HEK293 (cell line): ENCODE measurements around the gene ZNF514.
A peak's percentile ranks its signal among the peaks of the same experiment; 100 is the strongest.

Source experiments
- CTCF ChIP-seq: fragments of 450-650 bp; formaldehyde crosslinking; IDR thresholded peaks from 2 replicates; pipeline ENCODE4 v1.5.1; 2016; ENCODE audit warnings: missing biosample characterization, missing genetic modification characterization
- INSM2 ChIP-seq: fragments of 450-650 bp; formaldehyde crosslinking; IDR thresholded peaks from 2 replicates; pipeline ENCODE4 v1.5.1; 2016; ENCODE audit warnings: missing biosample characterization, missing genetic modification characterization
- KLF1 ChIP-seq: fragments of 450-650 bp; formaldehyde crosslinking; IDR thresholded peaks from 2 replicates; pipeline ENCODE4 v1.5.1; 2016; ENCODE audit warnings: missing biosample characterization, missing genetic modification characterization
- MYNN ChIP-seq: fragments of 450-650 bp; formaldehyde crosslinking; IDR thresholded peaks from 2 replicates; pipeline ENCODE4 v1.5.1; 2016; ENCODE audit warnings: missing biosample characterization, missing genetic modification characterization, borderline replicate concordance
- PATZ1 ChIP-seq: fragments of 450-650 bp; formaldehyde crosslinking; IDR thresholded peaks from 2 replicates; pipeline ENCODE4 v1.5.1; 2016; ENCODE audit warnings: missing biosample characterization, missing genetic modification characterization
- PBX3 ChIP-seq: sonication (generic); formaldehyde crosslinking; IDR thresholded peaks from 2 replicates; pipeline ENCODE4 v1.8.1; 2022; ENCODE audit warnings: mild to moderate bottlenecking, moderate library complexity, missing genetic modification reagents
- SP3 ChIP-seq: fragments of 450-650 bp; formaldehyde crosslinking; IDR thresholded peaks from 2 replicates; pipeline ENCODE4 v1.5.1; 2016; ENCODE audit warnings: missing biosample characterization, missing genetic modification characterization
- TRIM28 ChIP-seq: IDR thresholded peaks from 2 replicates; pipeline ENCODE4 v1.6.1; 2011; ENCODE audit warnings: low read length, control low read depth, borderline replicate concordance
- ZBTB10 ChIP-seq: fragments of 450-650 bp; formaldehyde crosslinking; IDR thresholded peaks from 2 replicates; pipeline ENCODE4 v1.5.1; 2016; ENCODE audit warnings: missing biosample characterization, missing genetic modification characterization
- ZBTB11 ChIP-seq: fragments of 450-650 bp; formaldehyde crosslinking; conservative IDR thresholded peaks from 2 replicates; pipeline ENCODE4 v1.5.1; 2016; ENCODE audit warnings: low read depth, missing biosample characterization, missing genetic modification characterization
- ZBTB20 ChIP-seq: fragments of 450-650 bp; formaldehyde crosslinking; IDR thresholded peaks from 2 replicates; pipeline ENCODE4 v1.5.1; 2016; ENCODE audit warnings: missing biosample characterization, missing genetic modification characterization
- ZBTB26 ChIP-seq: fragments of 450-650 bp; formaldehyde crosslinking; optimal IDR thresholded peaks from 2 replicates; pipeline ENCODE3; 2016; ENCODE audit warnings: missing biosample characterization, mild to moderate bottlenecking, missing genetic modification characterization
- ZBTB44 ChIP-seq: fragments of 450-650 bp; IDR thresholded peaks from 2 replicates; pipeline ENCODE4 v1.5.1; 2018; ENCODE audit warnings: missing biosample characterization, mild to moderate bottlenecking, missing genetic modification characterization
- ZNF16 ChIP-seq: fragments of 450-650 bp; formaldehyde crosslinking; IDR thresholded peaks from 2 replicates; pipeline ENCODE4 v1.5.1; 2016; ENCODE audit warnings: low read depth, missing biosample characterization, missing genetic modification characterization
- ZNF19 ChIP-seq: fragments of 450-650 bp; formaldehyde crosslinking; IDR thresholded peaks from 2 replicates; pipeline ENCODE4; 2016; ENCODE audit warnings: missing biosample characterization, missing genetic modification characterization, low read depth
- ZNF544 ChIP-seq: fragments of 450-650 bp; formaldehyde crosslinking; IDR thresholded peaks from 2 replicates; pipeline ENCODE4 v1.5.0; 2017; ENCODE audit warnings: missing biosample characterization, missing genetic modification characterization
- ZNF549 ChIP-seq: fragments of 450-650 bp; IDR thresholded peaks from 2 replicates; pipeline ENCODE4 v1.5.1; 2018; ENCODE audit warnings: missing biosample characterization, missing genetic modification characterization, mild to moderate bottlenecking, inconsistent platforms, moderate library complexity
- ZNF654 ChIP-seq: fragments of 450-650 bp; formaldehyde crosslinking; IDR thresholded peaks from 2 replicates; pipeline ENCODE4 v1.5.1; 2016; ENCODE audit warnings: low read depth, missing biosample characterization, missing genetic modification characterization
- ZNF660 ChIP-seq: fragments of 450-650 bp; IDR thresholded peaks from 2 replicates; pipeline ENCODE4 v1.5.1; 2018; ENCODE audit warnings: missing biosample characterization, mild to moderate bottlenecking, missing genetic modification characterization
- ZSCAN5A ChIP-seq: fragments of 450-650 bp; formaldehyde crosslinking; IDR thresholded peaks from 2 replicates; pipeline ENCODE4 v1.5.1; 2016; ENCODE audit warnings: missing biosample characterization, missing genetic modification characterization

The ZNF514 gene

GRCh38 chr2:95121407-95122196, 38.0 kb downstream of the ZNF514 start, which contains the start of gene MRPS5 (continued):
- TF ChIP-seq MYNN (tag by site-specific recombination) (no peak), ZBTB10 (tag by site-specific recombination) (no peak), SP3 (peak; percentile 60), PBX3 (peak; percentile 92; the same call in 1 of the 2 replicates), ZBTB11 (peak; percentile 32; the same call in 1 of the 2 replicates), ZSCAN5A (tag by site-specific recombination) (peak; percentile 50; the same call in 1 of the 2 replicates), TRIM28 (no peak), ZBTB44 (tag by site-specific recombination) (no peak), CTCF (tag by site-specific recombination) (peak; percentile 75), ZNF544 (tag by site-specific recombination) (no peak), ZNF549 (tag by site-specific recombination) (no peak), ZNF16 (tag by site-specific recombination) (no peak), ZBTB26 (peak; percentile 91), ZNF654 (tag by site-specific recombination) (no peak), ZNF660 (peak; percentile 62; the same call in 1 of the 2 replicates), PATZ1 (tag by site-specific recombination) (peak; percentile 66), ZNF19 (no peak), ZBTB20 (no peak), KLF1 (tag by site-specific recombination) (peak; percentile 55), INSM2 (tag by site-specific recombination) (no peak)
